ENCODE data around the gene DMRT1.

The DMRT1 gene

GRCh38 chr9:972501-973294, 131.2 kb downstream of the DMRT1 start:
- no peak for TF ChIP-seq CTCF (IDR thresholded peaks at IDR 0.05; ENCODE audit: extremely low read depth, missing control alignments)
- no peak for DNase-seq (ENCODE audit: low spot score)

GRCh38 chr9:973295-973834, 131.9 kb downstream of the DMRT1 start:
- peak; percentile 33 for DNase-seq (ENCODE audit: low spot score)
- no peak for TF ChIP-seq CTCF (IDR thresholded peaks at IDR 0.05; ENCODE audit: extremely low read depth, missing control alignments)

- DNase-seq (ENCODE audit: low spot score) = no peak
- no peak for TF ChIP-seq CTCF (IDR thresholded peaks at IDR 0.05; ENCODE audit: extremely low read depth, missing control alignments)
Measured at GRCh38 chr9:974031-974995, 132.8 kb downstream of the DMRT1 start.

- TF ChIP-seq CTCF (IDR thresholded peaks at IDR 0.05; ENCODE audit: extremely low read depth, missing control alignments) = no peak
- DNase-seq (ENCODE audit: low spot score) = no peak
Measured at GRCh38 chr9:974996-975739, 133.7 kb downstream of the DMRT1 start.

- peak; percentile 41 for DNase-seq (ENCODE audit: low spot score)
- no peak for TF ChIP-seq CTCF (IDR thresholded peaks at IDR 0.05; ENCODE audit: extremely low read depth, missing control alignments)
Measured at GRCh38 chr9:975740-976257, 134.3 kb downstream of the DMRT1 start.

- DNase-seq (ENCODE audit: low spot score) = peak; percentile 46
- TF ChIP-seq CTCF (IDR thresholded peaks at IDR 0.05; ENCODE audit: extremely low read depth, missing control alignments) = no peak
Measured at GRCh38 chr9:976258-976942, 134.9 kb downstream of the DMRT1 start, which contains the start of gene DMRT3. Gene DMRT3, plus strand, starts transcription at chr9:976655. Its CDS starts 347 bp downstream, at chr9:977002.
